DND-41 (cell line): ENCODE data around the gene PI4KB.

Source experiments
- EZH2 ChIP-seq: IDR thresholded peaks from 3 replicates; pipeline ENCODE4 v1.6.1; 2012; ENCODE audit warnings: borderline replicate concordance, low read depth, mild to moderate bottlenecking, moderate library complexity, low read length, inconsistent platforms; ENCODE audit not compliant: severe bottlenecking
- TF ChIP-seq, protein P1 (sequence below): IDR thresholded peaks from 2 replicates; pipeline ENCODE4 v1.5.1; 2012; ENCODE audit warnings: borderline replicate concordance, low read length, moderate library complexity, mild to moderate bottlenecking; ENCODE audit not compliant: poor library complexity, severe bottlenecking; ENCODE audit errors: extremely low read depth

DNA sequence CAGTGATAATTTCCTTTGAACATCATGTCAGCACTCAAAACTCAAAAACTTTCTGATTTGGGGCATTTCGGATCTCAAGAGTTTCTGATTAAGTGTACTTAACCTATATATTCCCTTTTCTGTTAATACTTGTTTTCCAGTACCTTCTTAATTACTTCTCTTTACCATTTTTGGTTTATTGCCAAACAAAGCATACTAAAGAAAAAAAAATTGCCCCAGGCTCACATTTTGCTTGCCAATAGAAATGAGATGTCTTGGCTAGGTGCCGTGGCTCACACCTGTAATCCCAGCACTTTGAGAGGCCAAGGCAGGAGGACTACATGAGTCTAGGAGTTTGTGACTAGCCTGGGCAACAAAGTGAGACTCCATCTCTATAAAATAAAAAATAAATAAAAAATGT is 67.9 kb downstream of the PI4KB start:
- TF ChIP-seq, protein P1, sequence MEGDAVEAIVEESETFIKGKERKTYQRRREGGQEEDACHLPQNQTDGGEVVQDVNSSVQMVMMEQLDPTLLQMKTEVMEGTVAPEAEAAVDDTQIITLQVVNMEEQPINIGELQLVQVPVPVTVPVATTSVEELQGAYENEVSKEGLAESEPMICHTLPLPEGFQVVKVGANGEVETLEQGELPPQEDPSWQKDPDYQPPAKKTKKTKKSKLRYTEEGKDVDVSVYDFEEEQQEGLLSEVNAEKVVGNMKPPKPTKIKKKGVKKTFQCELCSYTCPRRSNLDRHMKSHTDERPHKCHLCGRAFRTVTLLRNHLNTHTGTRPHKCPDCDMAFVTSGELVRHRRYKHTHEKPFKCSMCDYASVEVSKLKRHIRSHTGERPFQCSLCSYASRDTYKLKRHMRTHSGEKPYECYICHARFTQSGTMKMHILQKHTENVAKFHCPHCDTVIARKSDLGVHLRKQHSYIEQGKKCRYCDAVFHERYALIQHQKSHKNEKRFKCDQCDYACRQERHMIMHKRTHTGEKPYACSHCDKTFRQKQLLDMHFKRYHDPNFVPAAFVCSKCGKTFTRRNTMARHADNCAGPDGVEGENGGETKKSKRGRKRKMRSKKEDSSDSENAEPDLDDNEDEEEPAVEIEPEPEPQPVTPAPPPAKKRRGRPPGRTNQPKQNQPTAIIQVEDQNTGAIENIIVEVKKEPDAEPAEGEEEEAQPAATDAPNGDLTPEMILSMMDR = no peak
- no peak for TF ChIP-seq EZH2
